Stimulated activated naive B cell treated with anti-CD40 and anti-IgM and Interleukin-4, amounts not matched to agents 10 μg/mL and 1 μg/mL and 100 μg/mL, for 72 hours (primary cell): ENCODE measurements around the gene RGSL1.

ENCODE experiments used
- ATAC-seq, 2 donors: fragments of 150-1000 bp; cut with Tn5 transposase; replicated peaks; 2 replicates each; pipeline ENCODE4 v1.10.0; 2021; ENCODE audit warnings: moderate library complexity in 1 of 2
- DNase-seq: peaks from one replicate; pipeline ENCODE4 v3.0.0; 2021
- H3K27ac Mint-ChIP-seq: one replicate; pipeline ENCODE4 v1.8.0; 2022; ENCODE audit warnings: mild to moderate bottlenecking, mixed read lengths
- H3K27me3 Mint-ChIP-seq, 2 donors: one replicate each; pipeline ENCODE4 v1.8.0; 2022; ENCODE audit warnings: mixed read lengths in 2 of 2
- H3K36me3 Mint-ChIP-seq, 2 donors: one replicate each; pipeline ENCODE4 v1.8.0; 2022; ENCODE audit warnings: mixed read lengths in 2 of 2, mild to moderate bottlenecking in 1 of 2
- H3K4me1 Mint-ChIP-seq, 2 donors: one replicate each; pipeline ENCODE4 v1.8.0; 2022; ENCODE audit warnings: mixed read lengths in 2 of 2, mild to moderate bottlenecking in 1 of 2
- H3K4me3 Mint-ChIP-seq, 2 donors: one replicate each; pipeline ENCODE4 v1.8.0; 2022; ENCODE audit warnings: mild to moderate bottlenecking in 2 of 2, mixed read lengths in 2 of 2, moderate library complexity in 1 of 2
- H3K9me3 Mint-ChIP-seq, 2 donors: one replicate each; pipeline ENCODE4 v1.8.0; 2022; ENCODE audit warnings: mixed read lengths in 2 of 2, mild to moderate bottlenecking in 1 of 2

RGSL1 gene

GRCh38 chr1:182570611-182570970, 120.6 kb downstream of the RGSL1 start:
- Mint-ChIP-seq H3K27me3 (no peaks in the 10 kb centered on the region), H3K36me3 (peaks cover 9 to 15% of the 10 kb centered on the region in 2 donors), H3K27ac (no peak overlapping the region), H3K4me3 (no peak overlapping the region), H3K4me1 (peaks cover 0 to 3% of the 10 kb centered on the region in 2 donors), H3K9me3 (no peaks in the 10 kb centered on the region)
- DNase-seq, result no peak
- peak; percentile 81 to 82 for ATAC-seq

GRCh38 chr1:182574156-182574555, 124.2 kb downstream of the RGSL1 start:
- Mint-ChIP-seq H3K27ac (no peak overlapping the region), H3K4me1 (peaks cover 0 to 3% of the 10 kb centered on the region in 2 donors), H3K27me3 (no peaks in the 10 kb centered on the region), H3K9me3 (no peaks in the 10 kb centered on the region), H3K4me3 (no peak overlapping the region), H3K36me3 (peaks cover 21 to 37% of the 10 kb centered on the region in 2 donors)
- no peak for DNase-seq
- ATAC-seq, result no peak

- Mint-ChIP-seq H3K27me3 (no peaks in the 10 kb centered on the region), H3K4me3 (no peak overlapping the region), H3K4me1 (peaks cover 0 to 5% of the 10 kb centered on the region in 2 donors), H3K36me3 (peaks cover 33 to 50% of the 10 kb centered on the region in 2 donors), H3K9me3 (no peaks in the 10 kb centered on the region), H3K27ac (no peak overlapping the region)
- DNase-seq (no peak), ATAC-seq (no peak)
Observed at GRCh38 chr1:182575540-182576149, 125.7 kb downstream of the RGSL1 start.

GRCh38 chr1:182580736-182581135, 130.8 kb downstream of the RGSL1 start:
- no peak for ATAC-seq
- peaks cover 21 to 28% of the 10 kb centered on the region in 2 donors for H3K4me1 Mint-ChIP-seq
- DNase-seq, result no peak
- peaks cover 48 to 68% of the 10 kb centered on the region in 2 donors for H3K36me3 Mint-ChIP-seq
- no peak overlapping the region for H3K4me3 Mint-ChIP-seq
- no peak overlapping the region for H3K27ac Mint-ChIP-seq
- no peaks in the 10 kb centered on the region for H3K9me3 Mint-ChIP-seq
- no peaks in the 10 kb centered on the region for H3K27me3 Mint-ChIP-seq

GRCh38 chr1:182584746-182585145, 134.8 kb downstream of the RGSL1 start:
- Mint-ChIP-seq H3K4me1 (peaks cover 33 to 53% of the 10 kb centered on the region in 2 donors), H3K36me3 (peaks cover 41 to 52% of the 10 kb centered on the region in 2 donors), H3K4me3 (no peak overlapping the region), H3K27me3 (no peaks in the 10 kb centered on the region), H3K27ac (no peak overlapping the region), H3K9me3 (no peaks in the 10 kb centered on the region)
- no peak for DNase-seq
- ATAC-seq, result no peak

GRCh38 chr1:182586380-182586779, 136.4 kb downstream of the RGSL1 start:
- Mint-ChIP-seq H3K4me3 (no peak overlapping the region), H3K27ac (no peak overlapping the region), H3K4me1 (peaks cover 30 to 53% of the 10 kb centered on the region in 2 donors), H3K9me3 (no peaks in the 10 kb centered on the region), H3K36me3 (peaks cover 31 to 41% of the 10 kb centered on the region in 2 donors), H3K27me3 (no peaks in the 10 kb centered on the region)
- ATAC-seq, result no peak
- no peak for DNase-seq

- no peak overlapping the region for H3K4me3 Mint-ChIP-seq
- ATAC-seq (no peak), DNase-seq (no peak)
- H3K27me3 Mint-ChIP-seq, result no peaks in the 10 kb centered on the region
- peaks cover 27 to 38% of the 10 kb centered on the region in 2 donors for H3K36me3 Mint-ChIP-seq
- no peak overlapping the region for H3K27ac Mint-ChIP-seq
- H3K4me1 Mint-ChIP-seq, result peaks cover 30 to 53% of the 10 kb centered on the region in 2 donors
- H3K9me3 Mint-ChIP-seq, result no peaks in the 10 kb centered on the region
Observed at GRCh38 chr1:182587093-182587492, 137.1 kb downstream of the RGSL1 start.

- Mint-ChIP-seq H3K4me3 (peak overlapping the region; percentile 96 to 97), H3K27me3 (no peaks in the 10 kb centered on the region), H3K9me3 (no peaks in the 10 kb centered on the region), H3K27ac (peak overlapping the region; percentile 99), H3K36me3 (peaks cover 21 to 30% of the 10 kb centered on the region in 2 donors), H3K4me1 (peaks cover 30 to 53% of the 10 kb centered on the region in 2 donors)
- no peak for DNase-seq
- no peak for ATAC-seq
Observed at GRCh38 chr1:182587666-182588499, 137.9 kb downstream of the RGSL1 start.

- H3K9me3 Mint-ChIP-seq, result no peaks in the 10 kb centered on the region
- H3K27ac Mint-ChIP-seq, result peak within 1 kb of the TSS; percentile 99
- DNase-seq (peak; percentile 36), ATAC-seq (peak; percentile 91 to 92)
- peaks cover 17 to 21% of the 10 kb centered on the region in 2 donors for H3K36me3 Mint-ChIP-seq
- peaks cover 23 to 45% of the 10 kb centered on the region in 2 donors for H3K4me1 Mint-ChIP-seq
- H3K27me3 Mint-ChIP-seq, result no peaks in the 10 kb centered on the region
- H3K4me3 Mint-ChIP-seq, result peak within 1 kb of the TSS; percentile 96 to 97
Observed at GRCh38 chr1:182588500-182589396, 138.8 kb downstream of the RGSL1 start, which contains the start of gene RNASEL. Gene RNASEL, minus strand, starts transcription at chr1:182589256. Its CDS starts 2,450 bp downstream, at chr1:182586806.

GRCh38 chr1:182589520-182589919, 139.6 kb downstream of the RGSL1 start:
- DNase-seq, result no peak
- no peaks in the 10 kb centered on the region for H3K9me3 Mint-ChIP-seq
- peaks cover 22 to 37% of the 10 kb centered on the region in 2 donors for H3K4me1 Mint-ChIP-seq
- H3K4me3 Mint-ChIP-seq, result peak overlapping the region; percentile 96 to 97
- peak in 1 of 2 donors; percentile 11 for ATAC-seq
- no peaks in the 10 kb centered on the region for H3K27me3 Mint-ChIP-seq
- peak overlapping the region; percentile 99 for H3K27ac Mint-ChIP-seq
- H3K36me3 Mint-ChIP-seq, result peaks cover 17 to 19% of the 10 kb centered on the region in 2 donors

GRCh38 chr1:182589931-182590330, 140.0 kb downstream of the RGSL1 start:
- H3K9me3 Mint-ChIP-seq, result no peaks in the 10 kb centered on the region
- H3K27me3 Mint-ChIP-seq, result no peaks in the 10 kb centered on the region
- no peak for DNase-seq
- ATAC-seq, result no peak
- H3K4me3 Mint-ChIP-seq, result peak overlapping the region in 1 of 2 donors; percentile 22
- H3K36me3 Mint-ChIP-seq, result peaks cover 13 to 15% of the 10 kb centered on the region in 2 donors
- peak overlapping the region; percentile 42 for H3K27ac Mint-ChIP-seq
- peaks cover 18 to 33% of the 10 kb centered on the region in 2 donors for H3K4me1 Mint-ChIP-seq

GRCh38 chr1:182595641-182596240, 145.8 kb downstream of the RGSL1 start:
- peaks cover 0 to 13% of the 10 kb centered on the region in 2 donors for H3K4me1 Mint-ChIP-seq
- H3K27ac Mint-ChIP-seq, result no peak overlapping the region
- H3K27me3 Mint-ChIP-seq, result no peaks in the 10 kb centered on the region
- no peak overlapping the region for H3K4me3 Mint-ChIP-seq
- peaks cover 0 to 8% of the 10 kb centered on the region in 2 donors for H3K36me3 Mint-ChIP-seq
- peak; percentile 32 for DNase-seq
- ATAC-seq, result peak; percentile 48 to 62
- no peaks in the 10 kb centered on the region for H3K9me3 Mint-ChIP-seq

- Mint-ChIP-seq H3K36me3 (peaks cover 0 to 8% of the 10 kb centered on the region in 2 donors), H3K4me1 (peaks cover 0 to 13% of the 10 kb centered on the region in 2 donors), H3K4me3 (no peak overlapping the region), H3K9me3 (no peaks in the 10 kb centered on the region), H3K27me3 (no peaks in the 10 kb centered on the region), H3K27ac (no peak overlapping the region)
- ATAC-seq, result no peak
- DNase-seq, result no peak
Observed at GRCh38 chr1:182596934-182597333, 147.0 kb downstream of the RGSL1 start.
